HG03565 (cell line): Measurements from ENCODE around the gene CDHR5.
A peak's percentile ranks its signal among the peaks of the same experiment; 100 is the strongest.

Experiments
- ATAC-seq: cut with Tn5 transposase; IDR thresholded peaks from one replicate; pipeline ENCODE4 v1.9.1; 2021; ENCODE audit warnings: mild to moderate bottlenecking, moderate library complexity; ENCODE audit not compliant: unreplicated experiment

CDHR5 gene

DNA sequence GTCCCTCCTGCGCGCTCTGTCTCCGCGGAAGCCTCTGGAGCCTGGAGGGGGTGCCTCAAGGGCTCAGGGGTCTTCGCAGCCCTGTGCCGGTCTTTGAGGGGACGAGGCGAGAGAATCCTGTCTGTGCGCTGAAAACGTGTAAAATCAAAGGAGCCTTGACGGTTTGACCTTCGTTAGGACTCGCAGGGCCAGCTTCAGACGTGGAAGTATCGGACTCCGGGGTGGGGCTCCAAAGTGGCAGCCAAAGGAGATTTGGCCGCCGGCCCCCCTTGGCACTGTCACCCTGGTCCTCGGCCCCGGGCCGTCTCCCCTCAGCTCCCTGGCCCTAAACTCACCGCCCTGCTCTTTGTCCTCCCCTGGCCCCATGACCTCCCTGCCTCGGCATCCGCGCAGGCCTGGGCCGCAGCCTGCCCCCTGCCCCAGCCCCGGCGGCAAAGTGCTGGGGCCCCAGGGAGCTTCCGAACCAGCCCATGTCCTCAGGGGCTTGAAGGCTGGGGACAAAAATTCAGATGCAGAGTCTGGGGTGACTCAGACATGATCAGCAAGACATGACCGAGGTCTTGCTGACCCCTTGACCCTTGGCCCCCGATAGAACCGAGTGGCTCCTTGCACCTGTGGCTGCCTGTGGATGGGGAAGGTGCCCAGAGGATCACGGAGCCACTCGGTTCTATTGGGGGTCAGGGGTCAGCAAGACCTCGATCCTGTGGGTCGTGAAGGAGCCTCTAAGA lies 55.4 kb downstream of the CDHR5 start:
- ATAC-seq = no peak

DNA sequence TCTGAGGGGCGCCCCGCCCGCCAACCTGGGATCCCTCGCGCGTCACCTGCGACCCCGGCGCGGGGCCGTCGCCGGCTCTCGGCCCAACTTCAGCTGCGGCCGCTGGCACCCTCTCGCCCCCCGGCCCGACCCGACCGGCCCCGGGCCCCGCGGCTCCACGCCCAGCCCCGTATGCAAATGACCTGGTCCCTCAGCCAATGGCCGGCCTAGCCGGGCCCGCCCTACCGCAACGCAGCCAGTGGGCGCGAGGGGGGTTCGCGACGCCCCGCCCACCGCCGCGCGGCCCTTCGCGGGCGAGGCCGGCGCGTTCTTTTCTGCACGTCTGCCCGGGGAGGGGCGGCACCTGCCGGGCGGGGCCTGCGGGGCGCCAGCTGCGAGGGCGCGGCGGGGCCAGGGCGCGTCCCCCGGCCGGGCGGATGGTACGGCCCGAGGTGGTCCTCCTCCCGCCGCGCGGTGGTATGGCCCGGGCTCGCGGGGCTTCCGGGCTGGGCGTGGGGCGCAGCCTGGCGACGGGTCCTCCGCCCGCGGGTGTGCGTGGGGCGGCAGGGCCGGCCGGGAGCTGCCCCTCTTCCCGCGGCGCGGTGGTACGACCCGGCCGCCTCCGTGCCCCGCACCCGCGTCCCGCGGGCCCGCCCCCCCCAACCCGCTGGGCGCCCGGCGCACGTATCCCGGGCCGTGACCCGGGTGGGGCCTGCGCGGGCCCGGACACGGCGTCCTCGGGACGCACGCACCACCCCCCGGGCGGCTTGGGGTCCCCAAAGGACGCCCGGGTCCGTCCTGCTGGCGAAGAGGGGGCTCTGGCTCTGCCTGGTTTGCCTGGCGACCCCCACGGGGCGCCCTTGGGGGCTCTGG lies 56.2 kb downstream of the CDHR5 start:
- peak; percentile 85 for ATAC-seq

DNA sequence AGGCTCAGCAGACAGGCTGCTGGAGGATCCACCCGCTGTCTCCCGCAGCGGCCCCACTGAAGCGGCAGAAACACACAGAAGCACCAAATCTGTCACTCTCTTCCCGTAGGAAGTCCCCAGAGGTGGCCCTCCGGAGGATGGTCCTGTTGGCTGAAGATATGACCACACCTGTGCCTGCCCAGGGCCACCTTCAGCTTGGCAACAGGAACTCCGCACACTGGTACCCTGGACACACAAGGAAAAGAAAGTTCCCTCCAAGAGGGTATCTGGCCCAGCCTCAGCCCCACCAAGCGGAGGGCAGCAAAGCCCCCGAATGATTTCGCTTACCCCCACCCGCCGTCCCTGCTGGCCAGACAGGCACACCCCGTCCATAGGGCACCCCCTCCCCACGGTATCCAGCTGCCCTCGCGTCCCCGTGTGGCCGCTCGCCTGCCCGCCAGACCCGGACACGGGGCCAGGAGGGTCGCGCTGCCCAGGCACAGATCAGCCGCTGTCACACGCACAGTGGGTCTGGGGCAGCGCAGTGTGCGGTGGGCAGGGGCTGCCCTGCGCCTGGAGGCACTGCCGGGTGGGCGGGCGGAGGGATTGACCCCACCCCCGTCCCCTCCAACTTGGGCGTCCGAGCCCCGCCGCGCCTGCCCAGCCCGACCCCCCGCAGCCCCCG lies 57.0 kb downstream of the CDHR5 start:
- ATAC-seq = no peak

DNA sequence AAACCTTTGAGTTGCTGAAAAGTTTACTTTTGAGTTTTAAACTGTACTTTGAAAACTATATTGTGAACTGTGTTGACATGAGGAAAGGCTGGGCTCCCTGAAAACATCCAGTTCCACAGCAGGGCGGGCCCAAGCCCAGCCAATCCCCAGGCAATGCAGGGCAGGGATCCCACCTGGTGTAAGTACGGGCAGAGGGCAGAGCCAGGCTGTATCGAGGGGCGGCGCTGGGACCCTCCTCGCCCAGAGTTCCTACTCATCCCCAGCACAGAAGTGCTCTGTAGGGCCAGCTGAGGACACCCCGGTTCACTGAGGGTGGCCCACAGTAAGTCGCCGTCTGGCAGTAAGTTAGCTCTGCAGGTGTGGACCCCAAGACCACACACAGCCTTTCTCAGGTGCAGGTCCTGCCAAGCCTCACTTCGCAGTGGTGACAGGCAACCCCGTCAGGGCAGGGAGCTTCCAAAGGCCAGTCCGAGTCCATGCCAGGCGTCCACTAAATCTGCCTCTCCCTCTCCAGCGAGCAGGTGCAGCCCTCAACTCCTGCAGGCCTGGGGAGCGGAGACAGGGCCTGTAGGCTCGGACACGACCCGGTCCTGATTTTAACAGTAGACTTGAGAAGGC lies 57.6 kb downstream of the CDHR5 start:
- ATAC-seq = no peak
